Measurements from ENCODE around the gene RSPO1. TPM values are rescaled to one million over a fixed set of nuclear protein-coding genes. Genes with fewer than 3 reads are reported as not detected.

The RSPO1 gene
- total and polyA plus RNA-seq, 2 of the 4 experiments (the other 2 are of a cell fraction) = not detected

DNA sequence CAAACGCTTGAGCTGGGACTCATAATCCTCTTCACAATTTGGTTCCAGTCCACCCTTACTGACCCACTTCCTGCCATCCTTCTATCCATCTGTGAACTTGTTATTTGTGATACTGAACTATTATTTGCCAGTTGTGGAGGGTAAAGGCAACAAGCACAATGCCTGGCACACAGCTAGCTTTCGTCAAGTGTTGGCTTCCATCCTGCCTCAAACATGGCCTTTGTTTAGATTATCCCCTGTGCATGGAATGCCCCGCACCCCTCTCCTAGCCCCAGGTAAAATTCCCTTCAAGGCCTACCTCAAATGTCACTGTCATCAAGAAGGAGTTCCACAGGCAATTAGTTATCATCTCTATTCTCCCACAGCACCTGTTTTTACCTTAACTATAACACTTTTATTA lies 46.2 kb upstream of the RSPO1 start (continued):
- TF ChIP-seq CHD1 (IDR thresholded peaks at IDR 0.05; ENCODE audit: low read depth, low read length) = no peak
- no peak for TF ChIP-seq RAD21 (IDR thresholded peaks at IDR 0.05; ENCODE audit: low read length)
- TF ChIP-seq MAZ (IDR thresholded peaks at IDR 0.05; ENCODE audit: borderline replicate concordance, low read depth, low read length) = no peak

GRCh38 chr1:37677808-37678207 lies 43.1 kb upstream of the RSPO1 start:
- CTCF ChIA-PET = interaction anchor here (1.1 kb wide), 1 partner anchor 77 kb away, joined by 3 read pairs; no protein-coding TSS in a partner anchor

More at GRCh38 chr1:37677808-37678207, 43.1 kb upstream of the RSPO1 start:
- Histone ChIP-seq H2BK120ac (ENCODE audit: low read depth, low read length) (no peak overlapping the region), H4K20me1 (ENCODE audit: insufficient read depth, low read length) (no peaks in the 10 kb centered on the region), H3K14ac (replicated peaks; ENCODE audit: low read depth, low read length) (no peak overlapping the region), H3K9me1 (ENCODE audit: insufficient read depth, low read length) (no peaks in the 10 kb centered on the region), H3K36me3 (ENCODE audit: control insufficient read depth, insufficient read depth, low read length) (peaks cover 8% of the 10 kb centered on the region; the same call in 1 of the 2 replicates), H3K79me1 (ENCODE audit: low read depth in 1 of 2, low read length in 2 of 2) (no peaks in the 10 kb centered on the region), H3K27ac (ENCODE audit: insufficient read depth, low read length) (no peak overlapping the region), H4K5ac (ENCODE audit: low read depth, low read length) (no peak overlapping the region), H3K4me2 (ENCODE audit: low read depth, low read length) (no peak overlapping the region), H2AK5ac (ENCODE audit: low read depth, low read length) (no peak overlapping the region), H2AFZ (replicated peaks; ENCODE audit: low read length, poor library complexity) (no peak overlapping the region), H3K4me1 (ENCODE audit: control insufficient read depth, insufficient read depth, low read length) (0 out of 2 replicates have a peak, but pooled peaks cover 1% of the 10 kb centered on the region), H3K4me3 (ENCODE audit: insufficient read depth, low read depth, low read length) (no peak overlapping the region), H2BK5ac (ENCODE audit: low read depth, low read length, poor library complexity, severe bottlenecking) (no peak overlapping the region), H2BK15ac (ENCODE audit: low read depth, low read length) (no peak overlapping the region), H3K23ac (ENCODE audit: low read depth, low read length) (no peak overlapping the region), H3K27me3 (ENCODE audit: control insufficient read depth, insufficient read depth, low read length) (peaks cover 31% of the 10 kb centered on the region), H3K56ac (ENCODE audit: extremely low read depth, insufficient read depth, low read length) (no peak overlapping the region), H3K9me3 (ENCODE audit: control insufficient read depth, insufficient read depth, low read length) (no peaks in the 10 kb centered on the region), H4K8ac (ENCODE audit: low read depth in 2 of 2, low read length in 2 of 2) (no peak overlapping the region), H2AK9ac (replicated peaks; ENCODE audit: low read depth, low read length, poor library complexity) (no peak overlapping the region), H3K4ac (ENCODE audit: low read depth, low read length) (no peak overlapping the region), H2BK20ac (ENCODE audit: low read depth, low read length) (no peak overlapping the region), H3K9ac (ENCODE audit: low read depth, low read length) (no peak overlapping the region), H4K91ac (ENCODE audit: insufficient read depth, low read depth, low read length) (no peak overlapping the region), H3K18ac (ENCODE audit: low read depth, low read length) (no peak overlapping the region)
- WGBS, 2 experiments (ENCODE audit: extremely low coverage in 2 of 2, insufficient read length in 1 of 2) = 100% methylated on average over 1 of the region's 5 CpGs; no CpG with 5 or more reads in 1 of the 2 experiments
- no peak for ATAC-seq (ENCODE audit: low read depth)
- in situ Hi-C loops (cut with MboI; ENCODE audit: low sequenced_read_pairs) = no loop called here
- intact Hi-C loops (cut with micrococcal nuclease) = no loop called here
- TF ChIP-seq FOS (IDR thresholded peaks at IDR 0.05; ENCODE audit: low read depth, low read length) (no peak), CHD1 (IDR thresholded peaks at IDR 0.05; ENCODE audit: low read depth, low read length) (no peak), CEBPB (IDR thresholded peaks at IDR 0.05; ENCODE audit: low read depth, low read length) (no peak), USF2 (IDR thresholded peaks at IDR 0.05; ENCODE audit: low read depth, low read length) (no peak), RAD21 (IDR thresholded peaks at IDR 0.05; ENCODE audit: low read length) (no peak), RCOR1 (IDR thresholded peaks at IDR 0.05; ENCODE audit: insufficient replicate concordance, low read length) (no peak), MXI1 (IDR thresholded peaks at IDR 0.05; ENCODE audit: borderline replicate concordance, low read depth, low read length) (no peak), MAZ (IDR thresholded peaks at IDR 0.05; ENCODE audit: borderline replicate concordance, low read depth, low read length) (no peak), SMC3 (IDR thresholded peaks at IDR 0.05; ENCODE audit: low read depth, low read length) (no peak), POLR2A (IDR thresholded peaks at IDR 0.05; ENCODE audit: low read depth, low read length) (no peak), RFX5 (IDR thresholded peaks at IDR 0.05; ENCODE audit: low read depth, low read length) (no peak), BHLHE40 (IDR thresholded peaks at IDR 0.05; ENCODE audit: low read depth, low read length) (no peak)
- TF ChIP-seq, protein P1, sequence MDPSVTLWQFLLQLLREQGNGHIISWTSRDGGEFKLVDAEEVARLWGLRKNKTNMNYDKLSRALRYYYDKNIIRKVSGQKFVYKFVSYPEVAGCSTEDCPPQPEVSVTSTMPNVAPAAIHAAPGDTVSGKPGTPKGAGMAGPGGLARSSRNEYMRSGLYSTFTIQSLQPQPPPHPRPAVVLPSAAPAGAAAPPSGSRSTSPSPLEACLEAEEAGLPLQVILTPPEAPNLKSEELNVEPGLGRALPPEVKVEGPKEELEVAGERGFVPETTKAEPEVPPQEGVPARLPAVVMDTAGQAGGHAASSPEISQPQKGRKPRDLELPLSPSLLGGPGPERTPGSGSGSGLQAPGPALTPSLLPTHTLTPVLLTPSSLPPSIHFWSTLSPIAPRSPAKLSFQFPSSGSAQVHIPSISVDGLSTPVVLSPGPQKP (IDR thresholded peaks at IDR 0.05; ENCODE audit: borderline replicate concordance, low read depth, low read length) = no peak
- TF ChIP-seq, protein P2, sequence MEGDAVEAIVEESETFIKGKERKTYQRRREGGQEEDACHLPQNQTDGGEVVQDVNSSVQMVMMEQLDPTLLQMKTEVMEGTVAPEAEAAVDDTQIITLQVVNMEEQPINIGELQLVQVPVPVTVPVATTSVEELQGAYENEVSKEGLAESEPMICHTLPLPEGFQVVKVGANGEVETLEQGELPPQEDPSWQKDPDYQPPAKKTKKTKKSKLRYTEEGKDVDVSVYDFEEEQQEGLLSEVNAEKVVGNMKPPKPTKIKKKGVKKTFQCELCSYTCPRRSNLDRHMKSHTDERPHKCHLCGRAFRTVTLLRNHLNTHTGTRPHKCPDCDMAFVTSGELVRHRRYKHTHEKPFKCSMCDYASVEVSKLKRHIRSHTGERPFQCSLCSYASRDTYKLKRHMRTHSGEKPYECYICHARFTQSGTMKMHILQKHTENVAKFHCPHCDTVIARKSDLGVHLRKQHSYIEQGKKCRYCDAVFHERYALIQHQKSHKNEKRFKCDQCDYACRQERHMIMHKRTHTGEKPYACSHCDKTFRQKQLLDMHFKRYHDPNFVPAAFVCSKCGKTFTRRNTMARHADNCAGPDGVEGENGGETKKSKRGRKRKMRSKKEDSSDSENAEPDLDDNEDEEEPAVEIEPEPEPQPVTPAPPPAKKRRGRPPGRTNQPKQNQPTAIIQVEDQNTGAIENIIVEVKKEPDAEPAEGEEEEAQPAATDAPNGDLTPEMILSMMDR (conservative IDR thresholded peaks at IDR 0.05; ENCODE audit: low read depth, low read length) = no peak
- DNase-seq = no peak
- dilution Hi-C loops (cut with HindIII; ENCODE audit: low sequenced_read_pairs, unreplicated experiment) = no loop called here
- POLR2A ChIA-PET (ENCODE audit: unreplicated experiment) = no interaction called here
- BruUV-seq (replicated peaks) = no TSS peak

All from IMR-90 (cell line).